Measurements from ENCODE around the gene GANAB.
"Not testable (repeated sequence)": the region's sequence is repeated elsewhere in the genome, so short reads cannot be mapped to it uniquely, and the experiment has no call there.

Gene GANAB

DNA sequence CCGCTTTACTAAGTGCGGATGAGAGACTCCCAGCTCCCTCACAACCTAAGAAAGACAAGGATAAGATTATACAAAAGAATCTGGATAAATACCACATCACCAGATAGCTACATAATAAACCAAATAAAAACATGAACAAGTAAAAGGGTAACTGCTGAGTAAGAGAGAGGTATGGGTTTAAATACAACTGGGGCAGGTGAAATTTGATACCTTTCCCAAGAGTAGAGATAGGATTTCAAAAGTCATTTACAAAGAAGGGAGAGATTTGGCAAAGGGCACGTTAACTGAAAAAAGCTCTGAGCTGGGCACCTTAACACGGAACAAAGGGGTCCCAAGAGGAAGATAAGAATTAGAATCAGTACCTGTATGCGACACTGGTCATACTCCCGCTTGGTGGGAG is 30.7 kb upstream of the GANAB start:
- Mint-ChIP-seq H3K9me3 (no peaks in the 10 kb centered on the region), H3K27me3 (no peaks in the 10 kb centered on the region), H3K4me1 (peaks cover 34% of the 10 kb centered on the region), H3K4me3 (peak overlapping the region; percentile 92), H3K27ac (ENCODE audit: low read depth) (peak overlapping the region; percentile 16), H3K36me3 (ENCODE audit: insufficient read depth) (peaks cover 31% of the 10 kb centered on the region)
- ATAC-seq (replicated peaks; ENCODE audit: extremely low read depth, poor library complexity, severe bottlenecking) (no peak), DNase-seq (ENCODE audit: low spot score in 2 of 2) (no peak)

DNA sequence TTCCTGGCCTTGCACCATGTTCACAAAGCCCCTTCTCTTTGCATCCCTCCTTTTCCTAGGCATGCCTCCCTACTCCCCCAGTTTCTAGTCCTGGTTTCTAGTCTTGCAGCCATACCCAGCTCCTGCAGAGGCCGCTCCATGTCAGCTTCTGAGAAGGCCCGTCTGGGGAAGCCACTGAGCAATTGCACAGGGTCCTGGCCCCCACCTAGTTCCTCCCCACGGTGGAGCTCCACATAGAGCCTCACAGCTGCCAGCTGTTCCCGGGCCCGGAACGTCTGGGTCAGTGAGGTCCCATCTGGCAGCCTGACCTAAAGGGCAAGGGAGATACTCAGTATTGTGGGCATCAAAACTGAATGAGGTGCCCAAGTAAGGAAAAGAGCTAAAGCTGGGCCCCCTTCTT is 30.3 kb upstream of the GANAB start:
- Mint-ChIP-seq H3K27ac (ENCODE audit: low read depth) (peak overlapping the region; percentile 16), H3K4me1 (peaks cover 35% of the 10 kb centered on the region), H3K36me3 (ENCODE audit: insufficient read depth) (peaks cover 33% of the 10 kb centered on the region), H3K9me3 (no peaks in the 10 kb centered on the region), H3K27me3 (no peaks in the 10 kb centered on the region), H3K4me3 (peak overlapping the region; percentile 92)
- no peak for DNase-seq (ENCODE audit: low spot score in 2 of 2)
- no peak for ATAC-seq (replicated peaks; ENCODE audit: extremely low read depth, poor library complexity, severe bottlenecking)

DNA sequence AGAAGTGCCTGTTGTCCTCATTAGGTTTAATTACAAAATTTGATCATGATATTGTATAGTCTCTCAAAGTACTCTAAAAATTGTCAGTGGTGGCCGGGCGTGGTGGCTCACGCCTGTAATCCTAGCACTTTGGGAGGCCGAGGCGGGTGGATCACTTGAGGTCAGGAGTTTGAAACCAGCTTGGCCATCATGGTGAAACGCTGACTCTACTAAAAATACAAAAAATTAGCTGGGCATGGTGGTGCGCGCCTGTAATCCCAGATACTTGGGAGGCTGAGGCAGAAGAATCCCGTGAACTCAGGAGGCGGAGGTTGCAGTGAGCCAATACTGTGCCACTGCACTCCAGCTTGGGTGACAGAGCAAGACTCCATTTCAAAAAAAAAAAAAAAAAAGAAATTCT is 29.0 kb upstream of the GANAB start:
- not testable (repeated sequence) for H3K4me3 Mint-ChIP-seq; H3K27me3 Mint-ChIP-seq; H3K9me3 Mint-ChIP-seq; ATAC-seq (replicated peaks; ENCODE audit: extremely low read depth, poor library complexity, severe bottlenecking); H3K27ac Mint-ChIP-seq (ENCODE audit: low read depth); DNase-seq (ENCODE audit: low spot score in 2 of 2)
- peaks cover 47% of the 10 kb centered on the region for H3K4me1 Mint-ChIP-seq
- H3K36me3 Mint-ChIP-seq (ENCODE audit: insufficient read depth): peaks cover 34% of the 10 kb centered on the region

- peaks cover 38% of the 10 kb centered on the region for H3K4me1 Mint-ChIP-seq
- H3K4me3 Mint-ChIP-seq: no peak overlapping the region
- H3K36me3 Mint-ChIP-seq (ENCODE audit: insufficient read depth): peaks cover 29% of the 10 kb centered on the region
- H3K9me3 Mint-ChIP-seq: no peaks in the 10 kb centered on the region
- no peaks in the 10 kb centered on the region for H3K27me3 Mint-ChIP-seq
- H3K27ac Mint-ChIP-seq (ENCODE audit: low read depth): no peak overlapping the region
- ATAC-seq (replicated peaks; ENCODE audit: extremely low read depth, poor library complexity, severe bottlenecking) (no peak), DNase-seq (ENCODE audit: low spot score in 2 of 2) (no peak)
Observed at GRCh38 chr11:62673196-62673525, 26.7 kb upstream of the GANAB start.

DNA sequence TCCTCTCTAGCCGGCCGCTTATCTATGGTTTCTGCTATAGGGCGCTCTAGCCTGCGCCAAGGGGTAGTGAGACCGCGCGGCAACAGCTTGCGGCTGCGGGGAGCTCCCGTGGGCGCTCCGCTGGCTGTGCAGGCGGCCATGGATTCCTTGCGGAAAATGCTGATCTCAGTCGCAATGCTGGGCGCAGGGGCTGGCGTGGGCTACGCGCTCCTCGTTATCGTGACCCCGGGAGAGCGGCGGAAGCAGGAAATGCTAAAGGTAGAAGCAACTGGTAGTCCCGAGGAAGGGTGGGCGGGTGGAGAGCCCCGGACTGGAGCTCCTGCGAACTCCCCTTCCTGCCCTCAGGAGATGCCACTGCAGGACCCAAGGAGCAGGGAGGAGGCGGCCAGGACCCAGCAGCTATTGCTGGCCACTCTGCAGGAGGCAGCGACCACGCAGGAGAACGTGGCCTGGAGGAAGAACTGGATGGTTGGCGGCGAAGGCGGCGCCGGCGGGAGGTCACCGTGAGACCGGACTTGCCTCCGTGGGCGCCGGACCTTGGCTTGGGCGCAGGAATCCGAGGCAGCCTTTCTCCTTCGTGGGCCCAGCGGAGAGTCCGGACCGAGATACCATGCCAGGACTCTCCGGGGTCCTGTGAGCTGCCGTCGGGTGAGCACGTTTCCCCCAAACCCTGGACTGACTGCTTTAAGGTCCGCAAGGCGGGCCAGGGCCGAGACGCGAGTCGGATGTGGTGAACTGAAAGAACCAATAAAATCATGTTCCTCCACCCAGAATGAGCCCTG is 25.4 kb upstream of the GANAB start, which contains the start of the genes LBHD1 and UQCC3:
TSS of gene LBHD1 (minus strand) at position 660 of the 782 bp plus-strand sequence. CDS start 2,236 bp downstream, outside the sequence.
TSS of gene UQCC3 (plus strand) at position 66 of the 782 bp plus-strand sequence. CDS start at position 139, 73 bp downstream.
- ATAC-seq (replicated peaks; ENCODE audit: extremely low read depth, poor library complexity, severe bottlenecking) (peak; percentile 88), DNase-seq (ENCODE audit: low spot score in 2 of 2) (peak; percentile 44 to 56)
- no peaks in the 10 kb centered on the region for H3K27me3 Mint-ChIP-seq
- peak within 1 kb of the TSS; percentile 94 for H3K27ac Mint-ChIP-seq (ENCODE audit: low read depth)
- no peaks in the 10 kb centered on the region for H3K9me3 Mint-ChIP-seq
- peaks cover 31% of the 10 kb centered on the region for H3K36me3 Mint-ChIP-seq (ENCODE audit: insufficient read depth)
- peak within 1 kb of the TSS; percentile 98 for H3K4me3 Mint-ChIP-seq
- H3K4me1 Mint-ChIP-seq: peaks cover 33% of the 10 kb centered on the region

GRCh38 chr11:62671236-62671607 is 24.8 kb upstream of the GANAB start:
- peaks cover 34% of the 10 kb centered on the region for H3K36me3 Mint-ChIP-seq (ENCODE audit: insufficient read depth)
- DNase-seq (ENCODE audit: low spot score in 2 of 2): no peak

GRCh38 chr11:62669420-62670161 is 23.2 kb upstream of the GANAB start:
- Mint-ChIP-seq H3K9me3 (no peaks in the 10 kb centered on the region), H3K27ac (ENCODE audit: low read depth) (peak overlapping the region; percentile 10), H3K4me1 (peaks cover 34% of the 10 kb centered on the region), H3K27me3 (no peaks in the 10 kb centered on the region), H3K4me3 (no peak overlapping the region), H3K36me3 (ENCODE audit: insufficient read depth) (peaks cover 34% of the 10 kb centered on the region)
- no peak for ATAC-seq (replicated peaks; ENCODE audit: extremely low read depth, poor library complexity, severe bottlenecking)
- no peak for DNase-seq (ENCODE audit: low spot score in 2 of 2)

More at GRCh38 chr11:62671236-62671607, 24.8 kb upstream of the GANAB start:
- Mint-ChIP-seq H3K4me1 (peaks cover 33% of the 10 kb centered on the region), H3K9me3 (no peaks in the 10 kb centered on the region), H3K27me3 (no peaks in the 10 kb centered on the region), H3K4me3 (peak overlapping the region; percentile 98), H3K27ac (ENCODE audit: low read depth) (peak overlapping the region; percentile 94)
- peak; percentile 37 for ATAC-seq (replicated peaks; ENCODE audit: extremely low read depth, poor library complexity, severe bottlenecking)

DNA sequence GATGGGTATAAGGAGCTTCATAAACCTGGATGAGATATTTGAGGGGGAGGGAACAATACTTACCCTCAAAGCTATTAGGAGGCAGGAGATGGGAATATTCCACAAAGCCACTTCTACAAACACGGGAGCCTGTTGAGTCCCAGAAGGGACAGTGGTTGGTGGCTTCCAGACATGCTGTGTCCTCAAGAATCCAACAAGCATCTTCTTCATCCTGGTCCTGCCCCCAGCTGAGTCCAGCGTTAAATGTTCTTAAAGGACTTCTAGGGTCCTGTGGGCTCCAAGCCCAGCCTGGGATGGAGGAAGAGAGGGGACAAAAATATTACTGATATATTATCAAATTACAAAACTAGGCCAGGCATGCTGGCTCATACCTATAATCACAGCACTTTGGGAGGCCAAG is 21.0 kb upstream of the GANAB start:
- Mint-ChIP-seq H3K4me3 (no peak overlapping the region), H3K27ac (ENCODE audit: low read depth) (no peak overlapping the region), H3K9me3 (no peaks in the 10 kb centered on the region), H3K27me3 (no peaks in the 10 kb centered on the region), H3K4me1 (peaks cover 42% of the 10 kb centered on the region), H3K36me3 (ENCODE audit: insufficient read depth) (peaks cover 36% of the 10 kb centered on the region)
- DNase-seq (ENCODE audit: low spot score in 2 of 2) (no peak), ATAC-seq (replicated peaks; ENCODE audit: extremely low read depth, poor library complexity, severe bottlenecking) (no peak)

GRCh38 chr11:62666259-62666926 is 20.0 kb upstream of the GANAB start:
- peak overlapping the region; percentile 94 for H3K4me3 Mint-ChIP-seq
- H3K27me3 Mint-ChIP-seq: no peaks in the 10 kb centered on the region
- H3K4me1 Mint-ChIP-seq: peaks cover 39% of the 10 kb centered on the region
- H3K27ac Mint-ChIP-seq (ENCODE audit: low read depth): peak overlapping the region; percentile 95
- peaks cover 29% of the 10 kb centered on the region for H3K36me3 Mint-ChIP-seq (ENCODE audit: insufficient read depth)
- DNase-seq (ENCODE audit: low spot score in 2 of 2): no peak
- H3K9me3 Mint-ChIP-seq: no peaks in the 10 kb centered on the region
- ATAC-seq (replicated peaks; ENCODE audit: extremely low read depth, poor library complexity, severe bottlenecking): no peak

DNA sequence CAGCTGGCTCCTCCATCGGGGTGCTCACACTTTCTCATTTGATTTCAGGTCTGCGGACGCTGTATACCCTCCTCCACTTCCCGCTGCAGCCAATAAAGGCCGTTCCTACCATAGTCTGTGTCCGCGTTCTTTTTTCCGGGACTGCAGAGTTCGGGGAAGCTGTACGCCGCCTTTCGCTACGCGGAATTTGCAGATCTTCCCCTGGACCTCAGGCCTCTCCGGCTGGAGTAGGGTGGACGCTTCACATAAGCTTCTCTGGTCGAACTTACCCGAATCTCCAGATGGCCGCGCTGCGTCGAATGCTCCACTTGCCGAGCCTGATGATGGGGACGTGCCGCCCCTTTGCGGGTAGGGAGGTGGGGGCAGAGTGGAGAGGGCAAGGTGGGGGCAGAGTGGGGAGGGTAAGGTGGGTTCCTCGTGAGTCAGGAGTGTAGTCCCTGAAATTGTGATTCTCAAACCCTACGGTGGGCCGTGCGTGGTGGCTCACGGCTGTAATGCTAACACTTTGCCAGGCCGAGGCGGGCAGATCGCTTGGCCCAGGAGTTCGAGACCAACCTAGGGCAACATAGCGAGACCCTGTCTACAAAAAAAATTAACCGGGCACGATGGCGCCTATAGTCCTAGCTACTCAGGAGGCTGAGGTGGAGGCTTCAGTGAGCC is 19.3 kb upstream of the GANAB start:
- ATAC-seq (replicated peaks; ENCODE audit: extremely low read depth, poor library complexity, severe bottlenecking) (peak; percentile 44), DNase-seq (ENCODE audit: low spot score in 2 of 2) (peak in 1 of 2 donors; percentile 39)
- Mint-ChIP-seq H3K36me3 (ENCODE audit: insufficient read depth) (peaks cover 27% of the 10 kb centered on the region), H3K27me3 (no peaks in the 10 kb centered on the region), H3K9me3 (no peaks in the 10 kb centered on the region), H3K4me1 (peaks cover 33% of the 10 kb centered on the region), H3K4me3 (peak overlapping the region; percentile 94), H3K27ac (ENCODE audit: low read depth) (peak overlapping the region; percentile 95)

- Mint-ChIP-seq H3K36me3 (ENCODE audit: insufficient read depth) (peaks cover 27% of the 10 kb centered on the region), H3K27me3 (no peaks in the 10 kb centered on the region)
Observed at GRCh38 chr11:62665075-62665598, 18.7 kb upstream of the GANAB start, which contains the start of the genes C11orf98 and CSKMT. TSS of gene C11orf98 (minus strand) at chr11:62665210. CDS start at chr11:62665169, 41 bp downstream. TSS of gene CSKMT (plus strand) at chr11:62665312. CDS start at chr11:62665880, 568 bp downstream.

More at GRCh38 chr11:62665075-62665598, 18.7 kb upstream of the GANAB start, which contains the start of the genes C11orf98 and CSKMT:
- Mint-ChIP-seq H3K27ac (ENCODE audit: low read depth) (peak within 1 kb of the TSS; percentile 95), H3K4me3 (peak within 1 kb of the TSS; percentile 94), H3K9me3 (no peaks in the 10 kb centered on the region), H3K4me1 (peaks cover 29% of the 10 kb centered on the region)
- DNase-seq (ENCODE audit: low spot score in 2 of 2) (peak; percentile 94 to 96), ATAC-seq (replicated peaks; ENCODE audit: extremely low read depth, poor library complexity, severe bottlenecking) (peak; percentile 92)

All from central memory CD8-positive, alpha-beta T cell (primary cell).